ENCODE results near the gene BBLN.

Gene BBLN

DNA sequence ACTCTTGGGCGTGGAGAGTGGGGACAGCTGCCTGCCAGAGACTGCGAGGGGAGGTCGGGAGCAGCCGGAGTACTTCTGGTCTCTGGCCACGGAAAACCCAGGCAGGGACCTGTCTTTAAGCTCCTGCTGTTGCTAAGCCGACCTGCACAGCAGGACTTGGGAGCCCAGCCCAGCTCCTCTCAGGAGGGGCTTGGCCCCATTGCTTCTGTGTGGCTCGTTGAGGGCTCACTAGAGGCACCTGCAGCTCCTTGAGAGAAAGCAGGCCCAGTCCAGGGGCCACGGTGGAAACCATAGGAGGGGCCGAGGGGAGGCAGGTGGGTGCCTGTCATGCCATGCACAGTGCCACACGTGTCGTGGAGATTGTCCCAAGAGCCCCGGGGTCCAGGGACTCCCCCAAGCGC, 14.1 kb upstream of the BBLN start:
- no peak for DNase-seq

GRCh38 chr9:128146591-128147120, 13.4 kb upstream of the BBLN start:
- peak; percentile 50 for DNase-seq

GRCh38 chr9:128148509-128149000, 11.5 kb upstream of the BBLN start:
- DNase-seq, result no peak

DNA sequence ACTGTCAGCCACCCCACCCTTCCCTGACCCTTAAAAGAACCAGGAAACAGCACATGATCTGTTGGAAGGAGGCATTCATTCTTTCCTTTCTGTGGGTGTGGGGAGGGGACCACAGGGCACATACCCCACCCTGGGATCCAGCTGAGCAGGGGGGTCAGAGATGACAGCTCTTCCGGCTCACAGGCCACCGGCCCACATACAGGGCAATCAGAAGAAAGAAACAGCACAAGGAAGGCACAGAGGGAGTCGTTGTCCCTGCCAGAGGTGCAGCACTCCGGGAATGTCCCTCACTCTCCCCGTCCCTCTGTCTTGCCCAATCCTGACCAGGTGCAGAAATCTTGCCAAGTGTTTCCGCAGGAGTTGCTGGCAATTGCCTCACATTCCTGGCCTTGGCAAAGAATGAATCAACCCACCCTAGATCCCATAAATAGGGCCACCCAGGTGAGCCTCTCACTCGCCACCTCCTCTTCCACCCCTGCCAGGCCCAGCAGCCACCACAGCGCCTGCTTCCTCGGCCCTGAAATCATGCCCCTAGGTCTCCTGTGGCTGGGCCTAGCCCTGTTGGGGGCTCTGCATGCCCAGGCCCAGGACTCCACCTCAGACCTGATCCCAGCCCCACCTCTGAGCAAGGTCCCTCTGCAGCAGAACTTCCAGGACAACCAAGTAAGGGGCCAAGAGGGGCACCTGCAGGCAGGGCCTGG, 10.9 kb upstream of the BBLN start, which contains the start of gene LCN2:
TSS of gene LCN2 (plus strand) at position 453 of the 701 bp plus-strand sequence. CDS start at position 526, 73 bp downstream.
- peak; percentile 47 for DNase-seq

DNA sequence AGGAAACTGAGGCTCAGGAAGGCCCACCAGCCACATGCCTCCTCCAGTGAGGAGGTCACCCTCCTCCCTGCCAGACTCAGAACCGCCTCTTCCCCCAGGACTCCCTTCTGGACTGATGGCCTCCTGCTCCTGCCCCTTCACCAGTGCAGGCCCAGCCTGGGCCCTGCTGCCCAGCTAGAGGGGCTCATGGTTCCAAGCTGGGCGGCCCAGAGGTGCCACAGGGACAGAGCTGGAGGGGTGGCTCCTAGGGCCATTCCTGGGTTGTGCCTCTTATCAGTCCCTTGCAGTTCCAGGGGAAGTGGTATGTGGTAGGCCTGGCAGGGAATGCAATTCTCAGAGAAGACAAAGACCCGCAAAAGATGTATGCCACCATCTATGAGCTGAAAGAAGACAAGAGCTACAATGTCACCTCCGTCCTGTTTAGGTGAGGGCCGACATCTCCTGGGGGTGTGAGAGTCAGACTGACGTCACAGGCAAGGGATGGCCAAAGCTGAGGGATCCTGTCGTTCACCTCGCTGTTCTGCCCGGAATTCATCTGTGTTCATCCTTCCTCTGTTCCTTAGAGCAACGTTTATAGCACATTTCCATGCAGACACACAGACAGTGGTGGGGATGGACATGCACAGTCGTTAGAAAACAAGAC, 10.0 kb upstream of the BBLN start:
- DNase-seq, result peak; percentile 43

GRCh38 chr9:128150594-128151308, 9.3 kb upstream of the BBLN start:
- peak; percentile 75 for DNase-seq

DNA sequence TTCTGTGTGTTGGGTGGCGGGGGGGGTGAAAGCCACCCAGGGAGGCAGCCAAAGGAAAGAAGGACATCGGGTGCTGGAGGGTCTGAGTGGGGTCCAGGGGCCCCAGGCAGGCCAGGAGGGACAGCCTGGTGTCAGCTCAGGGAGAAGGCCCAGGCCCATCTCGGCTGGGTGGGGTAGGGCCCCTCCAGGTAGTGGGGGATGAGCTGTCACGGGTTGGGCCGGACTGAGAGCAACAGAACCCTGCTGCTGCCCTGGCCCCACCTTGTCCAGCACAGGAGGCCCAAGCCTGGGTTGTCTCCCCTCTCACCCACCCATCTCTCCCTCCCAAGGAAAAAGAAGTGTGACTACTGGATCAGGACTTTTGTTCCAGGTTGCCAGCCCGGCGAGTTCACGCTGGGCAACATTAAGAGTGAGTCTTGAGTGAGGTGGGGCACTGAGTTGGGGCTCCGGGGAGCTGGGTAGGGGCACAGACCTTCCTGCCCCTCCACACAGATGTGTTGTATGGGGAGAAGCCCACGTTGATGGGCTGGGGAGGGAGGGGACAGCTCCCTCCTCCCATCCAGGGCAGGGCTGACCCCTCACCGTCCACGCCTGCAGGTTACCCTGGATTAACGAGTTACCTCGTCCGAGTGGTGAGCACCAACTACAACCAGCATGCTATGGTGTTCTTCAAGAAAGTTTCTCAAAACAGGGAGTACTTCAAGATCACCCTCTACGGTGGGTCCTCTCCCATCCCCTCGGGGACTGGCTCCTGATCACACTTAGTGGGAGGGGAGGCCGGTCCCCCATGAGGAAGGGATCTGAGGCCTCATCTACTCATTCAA, 8.5 kb upstream of the BBLN start:
- no peak for DNase-seq

DNA sequence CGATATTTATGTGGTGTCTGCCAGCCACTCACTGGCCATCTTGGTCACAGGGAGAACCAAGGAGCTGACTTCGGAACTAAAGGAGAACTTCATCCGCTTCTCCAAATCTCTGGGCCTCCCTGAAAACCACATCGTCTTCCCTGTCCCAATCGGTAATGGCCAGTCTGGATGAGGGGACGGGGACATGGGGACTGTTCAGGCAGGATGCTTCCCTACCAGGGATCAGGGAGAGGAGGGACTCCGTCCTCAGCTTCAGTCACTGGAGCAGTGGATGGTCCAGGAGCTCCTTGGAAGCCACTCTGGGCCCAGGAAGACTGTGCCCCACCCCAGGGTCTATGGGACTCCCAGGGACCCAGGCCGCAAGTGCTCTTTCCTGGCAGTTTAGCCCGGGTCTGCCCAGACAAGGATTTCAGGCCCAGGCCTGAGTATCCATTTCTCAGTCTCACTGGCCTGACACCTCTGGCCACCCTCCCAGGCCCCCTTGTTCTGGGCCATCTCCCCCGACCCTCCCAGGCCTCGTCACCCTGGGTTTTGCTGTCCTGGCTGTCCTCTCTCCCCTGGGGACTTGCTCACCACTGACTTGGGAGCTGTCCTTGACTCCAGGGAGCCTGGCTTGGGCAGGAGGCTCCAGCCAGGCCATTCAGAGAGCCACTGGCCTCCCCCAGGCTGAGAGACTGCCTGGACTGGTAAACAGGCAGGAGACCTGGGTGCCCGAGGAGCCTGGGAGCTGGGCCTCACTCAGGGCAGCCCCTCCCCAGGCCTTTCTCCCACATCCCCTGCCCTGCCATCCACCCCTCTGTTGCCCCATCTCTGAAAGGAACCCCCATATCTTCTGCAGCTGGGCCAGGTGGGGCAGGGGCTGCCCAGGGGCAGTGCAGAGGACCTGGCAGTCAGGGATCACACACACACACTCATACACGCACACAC, 7.7 kb upstream of the BBLN start:
- DNase-seq, result peak; percentile 49

DNA sequence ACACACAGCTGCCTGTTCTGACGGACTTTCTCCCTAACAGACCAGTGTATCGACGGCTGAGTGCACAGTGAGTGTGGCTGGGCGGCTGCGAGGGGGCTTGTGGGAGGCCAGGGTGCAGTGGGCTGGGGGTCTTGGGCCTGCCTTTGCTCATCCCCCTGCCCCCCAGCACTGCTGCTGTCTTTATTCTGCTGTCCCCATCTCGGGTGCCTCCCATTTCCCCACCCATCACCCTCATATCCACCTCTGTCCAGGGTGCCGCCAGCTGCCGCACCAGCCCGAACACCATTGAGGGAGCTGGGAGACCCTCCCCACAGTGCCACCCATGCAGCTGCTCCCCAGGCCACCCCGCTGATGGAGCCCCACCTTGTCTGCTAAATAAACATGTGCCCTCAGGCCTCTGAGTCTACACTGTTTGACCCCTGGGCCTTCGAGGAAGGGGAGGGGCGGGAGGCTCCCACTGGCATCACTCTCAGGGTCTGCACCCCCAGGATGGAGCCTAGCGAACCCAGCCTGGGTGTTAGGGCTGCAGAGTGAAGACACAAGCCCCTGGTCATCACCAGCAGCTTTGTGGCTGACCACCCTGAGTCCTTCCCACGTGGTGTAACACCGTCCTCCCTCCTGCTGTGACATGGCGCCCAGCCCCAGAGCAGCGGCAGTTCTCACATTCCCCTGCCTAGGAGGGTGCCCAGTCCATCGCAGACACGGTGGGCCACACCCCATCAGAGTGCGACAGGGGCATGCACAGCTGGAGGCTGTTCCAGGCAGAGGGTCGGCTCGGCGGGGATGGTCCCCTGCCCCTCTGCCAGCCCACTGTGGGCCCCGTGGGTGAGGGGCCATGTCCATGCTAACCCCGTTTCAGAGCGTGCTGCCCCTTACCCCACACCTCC, 6.8 kb upstream of the BBLN start:
- peak; percentile 52 for DNase-seq

DNA sequence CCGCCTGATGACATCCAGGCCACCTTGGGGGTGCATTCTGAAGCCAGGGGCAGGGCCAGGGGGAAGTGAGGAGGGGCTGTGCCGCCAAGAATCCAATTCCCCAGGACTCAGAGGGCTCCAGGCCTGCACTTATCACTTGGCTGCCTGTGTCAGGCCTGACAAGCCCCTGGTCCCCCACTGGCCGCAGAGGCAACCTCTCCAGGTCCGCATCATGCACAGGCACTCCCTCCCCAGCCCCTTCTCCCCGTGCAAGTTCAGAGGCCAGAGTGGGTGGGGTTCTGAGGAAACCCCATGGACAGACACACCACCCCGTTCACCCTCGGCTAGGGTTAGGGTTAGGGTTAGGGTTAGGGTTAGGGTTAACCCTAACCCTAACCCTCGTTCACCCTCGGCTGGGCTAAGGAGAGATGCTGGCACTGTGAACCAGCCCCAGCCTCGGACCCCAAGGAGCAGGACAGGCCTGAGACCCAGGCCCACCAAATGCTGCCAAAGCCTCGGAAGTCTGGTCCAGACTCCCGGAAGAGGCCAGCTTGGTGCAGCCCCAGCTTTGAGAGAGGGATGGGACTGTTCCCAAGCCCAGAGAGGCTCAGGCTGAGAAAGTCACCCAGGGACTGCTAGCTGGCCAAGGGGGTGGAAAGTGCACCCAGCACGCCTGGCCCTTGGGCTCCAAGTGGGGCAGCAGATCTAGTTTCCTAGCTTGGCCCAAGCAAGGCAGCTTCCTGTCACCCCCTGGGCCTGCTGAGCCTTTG, 5.9 kb upstream of the BBLN start:
- peak; percentile 50 for DNase-seq

- DNase-seq, result no peak
Measured at GRCh38 chr9:128155736-128156500, 4.1 kb upstream of the BBLN start.

- no peak for DNase-seq
Measured at GRCh38 chr9:128159522-128159783, 612 bp upstream of the BBLN start.

DNA sequence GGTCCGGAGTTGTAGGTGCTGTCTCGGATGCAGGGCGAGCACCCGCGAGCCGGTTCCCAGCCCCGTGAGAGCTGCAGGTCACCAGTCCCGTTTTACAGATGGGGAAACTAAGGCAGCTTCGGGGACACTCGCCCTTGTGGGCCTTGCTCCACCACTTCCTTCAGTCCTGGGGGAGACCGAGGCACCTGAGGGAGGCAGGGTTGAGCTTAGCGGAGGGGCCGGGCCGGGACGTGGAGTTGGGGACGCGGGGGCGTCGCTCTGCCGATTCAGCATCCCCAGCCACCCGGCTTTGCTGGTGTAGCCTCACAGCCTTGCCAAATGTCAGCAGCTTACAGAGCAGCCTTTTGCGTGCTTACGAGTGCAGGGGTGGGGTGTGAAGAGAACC, 530 bp downstream of the BBLN start:
- peak; percentile 55 for DNase-seq

- DNase-seq, result peak; percentile 50
Measured at GRCh38 chr9:128161215-128161902, 1.3 kb downstream of the BBLN start.

DNA sequence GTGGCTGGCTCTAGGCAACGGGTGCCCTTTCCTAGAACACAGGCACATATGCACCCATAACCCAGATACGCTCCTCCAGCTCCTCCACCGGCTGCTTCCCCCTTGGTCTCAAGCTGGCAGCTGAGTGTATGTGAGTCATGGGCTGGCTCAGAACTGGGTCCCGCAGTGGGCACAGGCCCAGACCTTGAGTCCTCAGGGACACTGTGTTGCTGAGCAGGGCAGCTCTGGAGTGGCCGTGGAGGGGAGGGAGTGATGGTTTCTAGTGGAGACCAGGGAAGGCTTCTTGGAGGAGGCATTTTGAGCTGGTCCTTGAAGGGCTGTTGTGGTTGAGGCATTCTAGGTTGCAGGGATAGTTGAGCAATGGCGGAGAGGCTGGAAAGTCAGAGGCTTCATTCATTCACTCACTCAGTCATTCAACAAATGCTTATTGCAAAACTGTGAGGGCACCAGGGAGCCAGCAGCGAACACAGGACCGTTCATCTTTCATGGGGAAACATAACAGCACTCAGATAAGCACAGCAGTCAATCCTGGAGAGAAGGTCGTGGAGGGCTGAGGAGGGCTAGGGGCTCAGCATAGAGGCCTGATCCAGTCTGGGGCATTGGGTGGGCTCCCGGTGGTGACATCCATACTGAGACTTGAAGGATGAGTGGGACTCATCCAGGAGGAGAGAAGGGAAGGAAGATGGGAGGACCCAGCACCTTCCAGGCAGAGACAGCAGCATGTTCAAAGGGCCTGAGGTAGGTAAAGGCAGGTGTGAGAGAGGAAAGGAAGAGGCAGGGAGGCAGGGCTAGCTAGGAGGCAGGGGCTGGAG, 2.4 kb downstream of the BBLN start:
- DNase-seq, result no peak

DNA sequence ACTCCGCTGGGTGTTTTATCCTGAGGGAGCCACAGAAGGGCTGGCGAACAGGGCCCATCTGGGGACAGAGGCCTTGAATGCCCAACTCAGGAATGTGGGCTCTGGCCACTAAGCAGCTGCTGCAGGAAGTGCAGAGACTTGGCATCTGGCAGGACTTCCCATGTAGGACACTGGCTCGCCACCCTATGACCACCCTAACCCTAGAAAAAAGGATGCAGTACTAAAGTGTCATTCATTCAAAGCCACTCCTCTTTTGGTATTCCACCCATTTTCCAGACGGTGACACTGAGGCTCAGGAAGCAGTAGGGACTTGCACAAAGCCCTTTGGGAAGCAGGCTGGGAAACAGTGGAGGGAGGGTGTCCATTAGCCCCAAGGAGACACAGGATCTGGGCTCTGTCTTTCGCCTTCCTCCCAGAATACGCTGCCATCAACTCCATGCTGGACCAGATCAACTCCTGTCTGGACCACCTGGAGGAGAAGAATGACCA, 3.0 kb downstream of the BBLN start:
- no peak for DNase-seq

DNA sequence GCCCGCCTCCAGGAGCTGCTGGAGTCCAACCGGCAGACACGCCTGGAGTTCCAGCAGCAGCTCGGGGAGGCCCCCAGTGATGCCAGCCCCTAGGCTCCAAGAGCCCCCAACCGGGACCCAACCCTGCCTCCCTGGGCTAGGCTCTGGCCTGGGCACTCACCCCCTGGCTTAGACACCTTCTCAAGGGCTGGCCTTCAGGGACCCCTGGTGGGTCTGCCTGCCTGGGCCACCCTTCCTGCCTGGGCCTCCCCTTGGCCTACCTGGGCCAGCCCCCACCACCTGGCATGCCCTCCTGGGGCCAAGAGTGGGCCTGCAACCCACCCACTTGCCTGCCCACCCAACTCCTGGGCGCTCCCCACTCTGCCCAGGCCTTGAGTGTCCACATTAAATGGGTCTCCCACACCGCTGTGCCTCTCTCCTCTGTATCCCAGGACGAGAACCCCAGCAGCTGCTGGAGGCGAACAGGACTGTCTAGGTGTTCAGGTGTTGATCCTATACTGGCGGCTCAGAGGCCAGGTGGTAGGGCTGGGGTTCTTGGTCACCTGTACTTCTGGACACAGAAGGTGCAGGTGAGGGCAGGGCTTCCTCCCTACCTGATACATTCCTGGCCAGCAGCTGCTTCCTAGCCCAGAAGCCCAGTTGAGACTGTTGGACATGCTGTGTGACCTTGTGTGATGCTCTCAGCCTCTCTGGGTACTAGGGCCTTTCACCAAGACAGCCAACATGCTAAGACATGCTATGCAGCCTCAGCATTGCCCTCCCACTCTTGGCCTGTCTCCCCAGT, 3.6 kb downstream of the BBLN start:
- DNase-seq, result no peak
